GM19099 (cell line): ENCODE measurements around the gene TRMU.

Source experiments
- POLR2A ChIP-seq: IDR thresholded peaks from 3 replicates; pipeline ENCODE4 v1.6.1; 2011; ENCODE audit warnings: low read depth; ENCODE audit not compliant: insufficient read length; ENCODE audit errors: extremely low read depth

Gene TRMU

GRCh38 chr22:46390652-46391301 is 55.3 kb downstream of the TRMU start:
- TF ChIP-seq POLR2A: no peak

DNA sequence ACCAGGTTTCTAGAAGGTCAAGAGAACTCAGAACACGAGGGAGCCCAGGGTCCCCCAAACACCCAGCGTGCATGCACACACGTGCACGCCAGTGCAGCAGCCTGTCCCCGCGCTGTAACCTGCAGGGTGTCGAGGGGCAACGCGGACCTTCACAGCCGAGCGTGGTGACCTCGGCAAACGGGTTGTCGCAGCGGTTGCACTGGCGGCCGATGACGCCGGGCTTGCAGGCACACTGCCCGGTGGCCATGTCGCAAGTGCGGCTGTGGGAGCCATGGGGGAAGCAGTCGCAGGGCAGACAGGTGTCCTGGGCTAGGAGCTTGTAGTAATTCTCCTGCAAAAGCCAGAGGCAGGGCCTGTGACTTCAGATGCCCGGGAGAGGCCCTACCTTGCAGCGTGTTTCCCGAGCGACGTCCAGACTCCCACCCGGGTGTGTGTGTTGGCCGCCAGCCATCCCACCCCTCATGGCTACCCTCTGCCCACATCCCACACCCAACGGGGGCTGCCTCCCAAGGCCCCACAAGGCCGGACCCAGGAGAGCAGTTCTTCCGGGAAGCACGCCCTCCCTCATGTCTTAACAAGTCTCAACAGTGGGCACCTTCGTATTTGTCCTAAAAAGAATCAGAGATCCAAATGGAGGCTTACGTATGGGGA is 56.1 kb downstream of the TRMU start:
- no peak for TF ChIP-seq POLR2A

DNA sequence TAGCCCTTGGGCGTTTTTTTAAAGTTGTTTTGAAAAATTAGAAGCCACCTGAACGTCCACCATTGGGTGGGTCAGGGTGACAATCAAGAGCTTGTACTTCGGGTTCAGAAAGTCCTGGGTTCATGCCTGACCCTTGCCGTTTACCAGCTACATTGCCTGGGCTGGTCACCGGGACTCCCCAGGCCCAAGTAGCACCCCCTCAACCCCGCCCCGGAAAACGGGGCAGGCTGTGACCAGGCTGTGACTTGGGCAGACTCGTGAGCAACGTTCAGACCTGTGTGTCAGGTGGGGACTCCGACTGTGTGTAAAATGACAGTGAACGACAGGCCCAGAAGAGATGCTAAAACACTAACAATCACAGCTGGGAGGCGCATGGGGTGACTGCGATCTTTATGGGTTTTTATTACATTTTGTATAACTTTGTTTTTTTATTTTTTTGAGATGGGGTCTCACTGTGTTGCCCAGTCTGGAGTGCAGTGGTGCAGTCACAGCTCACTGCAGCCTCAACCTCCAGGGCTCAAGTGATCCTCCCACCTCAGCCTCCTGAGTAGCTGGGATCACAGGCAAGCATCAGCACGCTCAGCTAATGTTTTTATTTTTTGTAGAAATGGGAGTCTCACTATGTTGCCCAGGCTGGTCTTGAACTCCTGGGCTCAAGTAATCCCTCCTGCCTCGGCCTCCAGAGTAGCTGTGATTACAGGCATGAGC is 56.8 kb downstream of the TRMU start:
- TF ChIP-seq POLR2A: no peak

DNA sequence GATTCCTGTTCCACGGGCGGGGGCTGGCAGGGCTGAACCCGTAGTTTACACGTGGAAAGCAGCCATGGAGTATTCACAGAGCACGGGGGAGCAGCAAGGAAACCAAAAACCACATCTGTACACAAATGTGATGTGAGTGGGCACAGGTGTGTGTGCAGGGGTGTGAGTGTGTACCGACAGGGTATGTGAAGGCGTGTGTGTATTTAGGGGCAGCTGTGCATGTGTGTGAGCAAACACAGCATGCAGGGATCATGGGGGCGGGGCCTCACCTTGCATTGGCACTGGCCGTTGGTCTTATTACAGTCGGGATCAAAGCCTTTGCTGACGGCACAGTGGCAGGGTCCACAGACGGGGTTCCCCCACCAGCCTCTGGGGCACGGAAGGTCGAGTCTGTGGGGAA is 58.4 kb downstream of the TRMU start:
- no peak for TF ChIP-seq POLR2A

- TF ChIP-seq POLR2A: no peak
These were observed 59.1 kb downstream of the TRMU start for GRCh38 chr22:46394622-46395021.

DNA sequence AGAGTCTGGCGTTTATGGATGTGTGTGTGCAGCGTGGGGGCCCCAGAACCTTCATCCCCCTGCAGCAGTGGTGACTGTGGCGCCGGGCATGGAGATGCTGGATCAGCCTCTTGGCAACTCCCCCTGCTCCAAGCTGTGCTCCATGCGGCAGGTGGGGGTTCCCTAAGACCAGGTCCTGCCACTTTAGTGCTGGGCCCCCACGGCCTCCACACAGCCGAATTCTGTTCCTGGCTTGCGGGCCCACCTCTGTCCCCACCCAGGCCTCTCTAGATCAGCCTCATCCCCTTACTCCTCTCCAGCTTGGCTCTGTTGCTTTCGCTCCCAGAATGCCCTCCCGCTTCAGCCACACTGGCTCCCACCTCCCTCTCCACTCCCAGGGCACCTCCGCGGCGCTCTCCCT is 59.6 kb downstream of the TRMU start:
- TF ChIP-seq POLR2A: no peak

DNA sequence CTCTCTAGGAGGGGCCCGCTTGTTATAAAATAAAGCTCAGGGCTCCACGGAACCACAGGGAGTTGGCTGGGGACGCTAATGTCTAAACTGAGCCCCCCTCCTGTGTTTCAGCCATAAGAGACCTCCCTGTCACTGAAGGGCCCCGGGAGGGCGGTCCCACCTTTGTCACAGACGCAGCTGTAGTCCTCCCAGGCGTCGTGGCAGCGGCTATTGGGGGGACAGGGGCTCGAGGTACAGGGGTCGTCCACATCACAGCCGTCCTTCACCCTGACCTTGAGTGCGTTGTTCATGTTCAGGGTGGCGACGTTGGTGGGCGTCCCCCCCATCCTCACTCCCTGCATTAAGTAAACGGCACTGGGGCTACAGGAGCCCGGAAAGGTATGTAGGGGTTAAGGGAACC is 62.0 kb downstream of the TRMU start:
- TF ChIP-seq POLR2A: no peak

DNA sequence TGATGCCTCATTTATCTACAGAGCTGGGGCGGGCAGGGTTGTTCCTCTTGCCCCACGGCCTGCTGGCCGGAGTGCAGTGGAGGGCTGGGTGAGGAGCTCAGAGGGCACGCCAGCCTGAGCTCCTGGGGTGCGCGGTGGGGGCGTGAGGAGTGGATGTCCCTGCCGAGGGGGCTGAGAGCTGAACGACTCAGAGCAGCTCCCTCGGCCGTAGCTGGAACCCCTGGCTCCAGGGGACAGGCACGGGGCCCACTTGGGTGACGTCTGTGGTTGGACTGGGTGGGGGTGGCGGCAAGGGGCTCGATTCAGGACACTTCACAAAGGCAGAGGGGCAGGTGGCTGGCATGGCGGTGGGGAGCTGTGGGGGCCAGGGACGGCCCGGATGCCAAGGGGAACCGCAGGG is 62.4 kb downstream of the TRMU start:
- no peak for TF ChIP-seq POLR2A

GRCh38 chr22:46399251-46400024 is 63.9 kb downstream of the TRMU start:
- TF ChIP-seq POLR2A: no peak

GRCh38 chr22:46401370-46401769 is 65.9 kb downstream of the TRMU start:
- TF ChIP-seq POLR2A: no peak

GRCh38 chr22:46402505-46402904 is 67.0 kb downstream of the TRMU start:
- no peak for TF ChIP-seq POLR2A

- TF ChIP-seq POLR2A: no peak
These were observed 70.4 kb downstream of the TRMU start for GRCh38 chr22:46405901-46406300.

DNA sequence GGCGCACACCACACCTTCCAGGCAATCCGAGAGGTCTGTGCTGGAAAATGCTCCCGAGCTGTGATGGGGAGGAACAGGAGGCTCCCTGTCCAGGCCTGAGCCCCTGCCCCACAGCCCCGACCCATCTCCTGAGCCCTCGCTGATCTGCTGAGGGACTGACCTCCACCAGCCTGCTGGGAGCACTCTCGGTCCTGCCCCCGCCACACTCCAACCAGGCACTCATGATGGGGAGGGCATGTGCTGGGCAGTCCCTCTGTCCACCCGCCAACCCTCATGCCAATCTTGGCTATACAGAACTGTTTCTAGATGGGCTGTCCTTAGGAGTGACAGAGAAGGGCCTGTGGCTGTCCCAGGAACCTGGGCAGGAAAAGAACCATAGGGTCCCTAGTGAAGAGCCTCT is 70.8 kb downstream of the TRMU start:
- TF ChIP-seq POLR2A: no peak

- no peak for TF ChIP-seq POLR2A
These were observed 71.3 kb downstream of the TRMU start for GRCh38 chr22:46406791-46407190.
